ENCODE data around the gene MTHFD1L.
A peak's percentile ranks its signal among the peaks of the same experiment; 100 is the strongest.

The MTHFD1L gene

GRCh38 chr6:150924808-150925589 lies 59.5 kb downstream of the MTHFD1L start:
- no peaks in the 10 kb centered on the region for H3K27me3 ChIP-seq (ENCODE audit: control insufficient read depth, insufficient read depth, low read length)
- peaks cover 19% of the 10 kb centered on the region for H3K36me3 ChIP-seq (ENCODE audit: insufficient read depth, low read length)
- H3K4me1 ChIP-seq (ENCODE audit: control insufficient read depth, insufficient read depth, low read length) = peaks cover 36% of the 10 kb centered on the region
- no peak overlapping the region for H3K9ac ChIP-seq (ENCODE audit: low read depth, low read length)
- no peak overlapping the region for H3K4me2 ChIP-seq (ENCODE audit: low read length)
- no peaks in the 10 kb centered on the region for H3K9me3 ChIP-seq (replicated peaks; ENCODE audit: low read length)
- no peak overlapping the region for H3K4me3 ChIP-seq (ENCODE audit: low read length)

DNA sequence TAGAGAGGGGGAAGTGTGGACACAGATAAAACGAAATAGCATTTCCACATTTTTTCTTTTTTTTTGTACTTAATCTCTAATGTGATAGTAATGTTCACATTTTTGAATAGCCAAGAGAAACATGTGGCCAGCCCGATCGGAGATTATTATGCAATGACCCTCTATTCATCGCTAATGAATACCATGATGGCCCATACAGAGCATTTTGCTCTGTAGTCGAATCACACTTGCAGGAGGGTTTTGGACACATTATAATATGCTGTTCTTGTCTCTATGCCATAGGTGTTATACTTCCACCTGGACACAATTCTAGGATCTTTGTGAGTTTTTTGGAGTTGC lies 60.1 kb downstream of the MTHFD1L start:
- peaks cover 14% of the 10 kb centered on the region for H3K36me3 ChIP-seq (ENCODE audit: insufficient read depth, low read length)
- no peak overlapping the region for H3K4me3 ChIP-seq (ENCODE audit: low read length)
- H3K9me3 ChIP-seq (replicated peaks; ENCODE audit: low read length) = no peaks in the 10 kb centered on the region
- peaks cover 36% of the 10 kb centered on the region for H3K4me1 ChIP-seq (ENCODE audit: control insufficient read depth, insufficient read depth, low read length)
- no peak overlapping the region for H3K4me2 ChIP-seq (ENCODE audit: low read length)
- no peaks in the 10 kb centered on the region for H3K27me3 ChIP-seq (ENCODE audit: control insufficient read depth, insufficient read depth, low read length)
- no peak overlapping the region for H3K9ac ChIP-seq (ENCODE audit: low read depth, low read length)

- H3K9ac ChIP-seq (ENCODE audit: low read depth, low read length) = peak overlapping the region; percentile 69
- no peak overlapping the region for H3K4me3 ChIP-seq (ENCODE audit: low read length)
- H3K9me3 ChIP-seq (replicated peaks; ENCODE audit: low read length) = no peaks in the 10 kb centered on the region
- no peaks in the 10 kb centered on the region for H3K27me3 ChIP-seq (ENCODE audit: control insufficient read depth, insufficient read depth, low read length)
- H3K4me1 ChIP-seq (ENCODE audit: control insufficient read depth, insufficient read depth, low read length) = peaks cover 39% of the 10 kb centered on the region
- H3K36me3 ChIP-seq (ENCODE audit: insufficient read depth, low read length) = peaks cover 14% of the 10 kb centered on the region
- no peak overlapping the region for H3K4me2 ChIP-seq (ENCODE audit: low read length)
Observed at GRCh38 chr6:150925976-150926375, 60.5 kb downstream of the MTHFD1L start.

- no peak overlapping the region for H3K4me3 ChIP-seq (ENCODE audit: low read length)
- no peak overlapping the region for H3K4me2 ChIP-seq (ENCODE audit: low read length)
- peaks cover 36% of the 10 kb centered on the region for H3K4me1 ChIP-seq (ENCODE audit: control insufficient read depth, insufficient read depth, low read length)
- peaks cover 18% of the 10 kb centered on the region for H3K36me3 ChIP-seq (ENCODE audit: insufficient read depth, low read length)
- H3K9me3 ChIP-seq (replicated peaks; ENCODE audit: low read length) = no peaks in the 10 kb centered on the region
- H3K27me3 ChIP-seq (ENCODE audit: control insufficient read depth, insufficient read depth, low read length) = no peaks in the 10 kb centered on the region
- no peak overlapping the region for H3K9ac ChIP-seq (ENCODE audit: low read depth, low read length)
Observed at GRCh38 chr6:150928882-150929281, 63.4 kb downstream of the MTHFD1L start.

GRCh38 chr6:150929416-150929815 lies 63.9 kb downstream of the MTHFD1L start:
- Histone ChIP-seq H3K9me3 (replicated peaks; ENCODE audit: low read length) (no peaks in the 10 kb centered on the region), H3K36me3 (ENCODE audit: insufficient read depth, low read length) (peaks cover 18% of the 10 kb centered on the region), H3K4me3 (ENCODE audit: low read length) (no peak overlapping the region), H3K4me1 (ENCODE audit: control insufficient read depth, insufficient read depth, low read length) (peaks cover 35% of the 10 kb centered on the region), H3K27me3 (ENCODE audit: control insufficient read depth, insufficient read depth, low read length) (no peaks in the 10 kb centered on the region), H3K9ac (ENCODE audit: low read depth, low read length) (no peak overlapping the region), H3K4me2 (ENCODE audit: low read length) (no peak overlapping the region)

GRCh38 chr6:150930841-150931240 lies 65.3 kb downstream of the MTHFD1L start:
- Histone ChIP-seq H3K36me3 (ENCODE audit: insufficient read depth, low read length) (peaks cover 19% of the 10 kb centered on the region), H3K9me3 (replicated peaks; ENCODE audit: low read length) (no peaks in the 10 kb centered on the region), H3K9ac (ENCODE audit: low read depth, low read length) (peak overlapping the region; percentile 44)

GRCh38 chr6:150931405-150931804 lies 65.9 kb downstream of the MTHFD1L start:
- no peak overlapping the region for H3K4me3 ChIP-seq (ENCODE audit: low read length)
- peaks cover 19% of the 10 kb centered on the region for H3K36me3 ChIP-seq (ENCODE audit: insufficient read depth, low read length)
- H3K9me3 ChIP-seq (replicated peaks; ENCODE audit: low read length) = no peaks in the 10 kb centered on the region
- peaks cover 21% of the 10 kb centered on the region for H3K4me1 ChIP-seq (ENCODE audit: control insufficient read depth, insufficient read depth, low read length)
- H3K4me2 ChIP-seq (ENCODE audit: low read length) = no peak overlapping the region
- no peaks in the 10 kb centered on the region for H3K27me3 ChIP-seq (ENCODE audit: control insufficient read depth, insufficient read depth, low read length)
- H3K9ac ChIP-seq (ENCODE audit: low read depth, low read length) = peak overlapping the region; percentile 44

More at GRCh38 chr6:150930841-150931240, 65.3 kb downstream of the MTHFD1L start:
- Histone ChIP-seq H3K27me3 (ENCODE audit: control insufficient read depth, insufficient read depth, low read length) (no peaks in the 10 kb centered on the region), H3K4me1 (ENCODE audit: control insufficient read depth, insufficient read depth, low read length) (peaks cover 26% of the 10 kb centered on the region), H3K4me2 (ENCODE audit: low read length) (no peak overlapping the region), H3K4me3 (ENCODE audit: low read length) (no peak overlapping the region)

GRCh38 chr6:150932996-150933395 lies 67.5 kb downstream of the MTHFD1L start:
- no peaks in the 10 kb centered on the region for H3K27me3 ChIP-seq (ENCODE audit: control insufficient read depth, insufficient read depth, low read length)
- H3K4me2 ChIP-seq (ENCODE audit: low read length) = no peak overlapping the region
- peaks cover 15% of the 10 kb centered on the region for H3K4me1 ChIP-seq (ENCODE audit: control insufficient read depth, insufficient read depth, low read length)
- H3K9me3 ChIP-seq (replicated peaks; ENCODE audit: low read length) = no peaks in the 10 kb centered on the region
- no peak overlapping the region for H3K9ac ChIP-seq (ENCODE audit: low read depth, low read length)
- H3K36me3 ChIP-seq (ENCODE audit: insufficient read depth, low read length) = peaks cover 31% of the 10 kb centered on the region
- no peak overlapping the region for H3K4me3 ChIP-seq (ENCODE audit: low read length)

DNA sequence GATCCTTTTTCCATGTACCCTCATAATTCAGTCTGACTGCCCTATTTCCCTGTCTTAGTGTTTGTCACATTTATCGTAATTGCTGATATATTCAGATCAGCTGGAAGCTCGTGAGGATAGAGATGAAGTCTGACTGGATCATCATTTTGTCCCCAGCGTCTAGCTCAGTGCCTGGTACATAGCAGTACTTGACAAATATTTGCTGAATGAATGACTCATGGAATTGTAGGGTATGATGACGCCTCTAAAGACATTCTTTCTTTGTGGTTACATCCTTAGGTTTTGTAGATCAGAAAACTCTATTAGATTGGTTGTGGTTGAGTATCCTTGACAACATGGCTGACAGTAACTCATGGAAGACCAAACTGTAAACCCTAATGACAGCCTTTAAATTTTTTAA lies 68.9 kb downstream of the MTHFD1L start:
- Histone ChIP-seq H3K36me3 (ENCODE audit: insufficient read depth, low read length) (peaks cover 37% of the 10 kb centered on the region), H3K9ac (ENCODE audit: low read depth, low read length) (no peak overlapping the region), H3K4me3 (ENCODE audit: low read length) (no peak overlapping the region), H3K27me3 (ENCODE audit: control insufficient read depth, insufficient read depth, low read length) (no peaks in the 10 kb centered on the region), H3K4me2 (ENCODE audit: low read length) (no peak overlapping the region), H3K9me3 (replicated peaks; ENCODE audit: low read length) (no peaks in the 10 kb centered on the region), H3K4me1 (ENCODE audit: control insufficient read depth, insufficient read depth, low read length) (peaks cover 15% of the 10 kb centered on the region)

DNA sequence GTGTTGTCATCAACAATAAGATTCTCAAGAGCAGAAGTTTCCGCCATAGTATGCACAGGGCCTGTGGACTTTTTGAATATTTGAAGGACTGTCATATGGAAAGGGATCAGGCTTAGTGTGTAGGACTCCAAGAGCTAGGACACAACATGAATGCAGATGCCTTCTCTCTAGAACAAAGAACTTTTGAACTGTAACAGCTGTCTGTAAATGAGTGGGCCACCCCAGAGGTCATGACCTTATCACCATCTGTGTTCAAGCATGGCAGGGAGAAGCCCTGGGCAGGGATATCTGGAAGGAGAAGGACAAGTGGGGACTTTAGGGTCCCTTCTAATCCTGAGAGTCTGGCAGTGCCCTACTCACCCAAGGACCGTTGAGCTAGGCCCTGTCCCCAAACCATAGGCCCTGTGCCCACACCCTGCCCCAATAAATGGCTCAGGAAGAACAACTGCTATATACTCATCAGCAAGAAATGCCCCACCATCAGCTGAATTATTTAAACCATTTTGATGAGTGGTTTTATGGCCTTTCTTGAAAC lies 70.6 kb downstream of the MTHFD1L start:
- Histone ChIP-seq H3K4me2 (ENCODE audit: low read length) (no peak overlapping the region), H3K4me3 (ENCODE audit: low read length) (no peak overlapping the region), H3K9ac (ENCODE audit: low read depth, low read length) (no peak overlapping the region), H3K9me3 (replicated peaks; ENCODE audit: low read length) (no peaks in the 10 kb centered on the region), H3K36me3 (ENCODE audit: insufficient read depth, low read length) (peaks cover 34% of the 10 kb centered on the region), H3K4me1 (ENCODE audit: control insufficient read depth, insufficient read depth, low read length) (peaks cover 11% of the 10 kb centered on the region), H3K27me3 (ENCODE audit: control insufficient read depth, insufficient read depth, low read length) (no peaks in the 10 kb centered on the region)

- H3K9ac ChIP-seq (ENCODE audit: low read depth, low read length) = no peak overlapping the region
- H3K36me3 ChIP-seq (ENCODE audit: insufficient read depth, low read length) = peaks cover 34% of the 10 kb centered on the region
- no peaks in the 10 kb centered on the region for H3K27me3 ChIP-seq (ENCODE audit: control insufficient read depth, insufficient read depth, low read length)
- no peak overlapping the region for H3K4me2 ChIP-seq (ENCODE audit: low read length)
- H3K9me3 ChIP-seq (replicated peaks; ENCODE audit: low read length) = no peaks in the 10 kb centered on the region
- H3K4me3 ChIP-seq (ENCODE audit: low read length) = no peak overlapping the region
- H3K4me1 ChIP-seq (ENCODE audit: control insufficient read depth, insufficient read depth, low read length) = peaks cover 7% of the 10 kb centered on the region
Observed at GRCh38 chr6:150937132-150937906, 71.8 kb downstream of the MTHFD1L start.

Measured in skeletal muscle satellite cell (primary cell).